Adrenal gland (tissue), 5 donors: ENCODE data around the gene MTA3.

Experiments used
- CTCF ChIP-seq, 6 experiments: fragments of 450-650 bp in 4 of 6; fragments of 200-600 bp in 2 of 6; sonication (generic) in 1 of 6; IDR thresholded peaks; 1 replicate in 5 of 6; 2 replicates in 1 of 6; pipeline versions ENCODE4 v1.5.1 to v1.8.0; 2016 to 2021; ENCODE audit warnings: antibody characterized with exemption in 6 of 6, mild to moderate bottlenecking in 2 of 6, moderate library complexity in 1 of 6
- POLR2A ChIP-seq, 2 donors: fragments of 450-650 bp; IDR thresholded peaks; one replicate each; pipeline ENCODE4 v1.6.1; 2017; ENCODE audit warnings: antibody characterized with exemption in 2 of 2, mild to moderate bottlenecking in 2 of 2, moderate library complexity in 1 of 2
- donor health status: DM: no; HTN: no; CAD: no.

GRCh38 chr2:42771546-42772153 is 203.2 kb downstream of the MTA3 start:
- no peak for TF ChIP-seq CTCF (IDR thresholded peaks at IDR 0.05)
- no peak for TF ChIP-seq POLR2A (IDR thresholded peaks at IDR 0.05)
